Lung (tissue), 12 donors: ENCODE measurements around the gene RNF166. TPM values are rescaled to one million over a fixed set of nuclear protein-coding genes. Genes with fewer than 3 reads are reported as not detected.

Experiments used
- ATAC-seq: fragments of 200-7000 bp; cut with Tn5 transposase; one replicate; pipeline ENCODE4 v1.9.1; 2020; ENCODE audit warnings: moderate number of reproducible peaks; ENCODE audit not compliant: insufficient read depth, low FRiP score
- DNase-seq, 3 donors: peaks; one replicate each; pipeline ENCODE4 v3.0.0-alpha.2; 2013 to 2017
- H3K27ac ChIP-seq, 2 donors: one replicate each; pipeline ENCODE4 v1.5.1; 2013; ENCODE audit warnings: mild to moderate bottlenecking in 2 of 2, moderate library complexity in 2 of 2, control low read depth in 1 of 2, inconsistent platforms in 1 of 2, low read depth in 1 of 2, low read length in 1 of 2
- H3K27me3 ChIP-seq, 3 donors: one replicate each; pipeline ENCODE4 v1.5.1; 2013; ENCODE audit warnings: low read length in 2 of 3; ENCODE audit not compliant: control insufficient read depth in 3 of 3, insufficient read depth in 3 of 3
- H3K36me3 ChIP-seq, 4 donors: one replicate each; pipeline ENCODE4 v1.5.1; 2013; ENCODE audit warnings: low read length in 4 of 4, mild to moderate bottlenecking in 1 of 4, moderate library complexity in 1 of 4; ENCODE audit not compliant: control insufficient read depth in 4 of 4, insufficient read depth in 4 of 4
- H3K4me1 ChIP-seq, 5 donors: one replicate each; pipeline ENCODE4 v1.5.1; 2013; ENCODE audit warnings: low read length in 5 of 5, mild to moderate bottlenecking in 2 of 5, moderate library complexity in 1 of 5; ENCODE audit not compliant: control insufficient read depth in 5 of 5, insufficient read depth in 5 of 5
- H3K4me3 ChIP-seq: one replicate; pipeline ENCODE4 v1.5.1; 2013; ENCODE audit warnings: mild to moderate bottlenecking, control low read depth, moderate library complexity
- H3K9ac ChIP-seq, 2 donors: one replicate each; pipeline ENCODE4 v1.5.1; 2013; ENCODE audit warnings: low read length in 2 of 2, control low read depth in 1 of 2; ENCODE audit not compliant: insufficient read depth in 1 of 2
- H3K9me3 ChIP-seq, 4 donors: one replicate each; pipeline ENCODE4 v1.5.1; 2013; ENCODE audit warnings: low read length in 3 of 4, mild to moderate bottlenecking in 1 of 4, moderate library complexity in 1 of 4; ENCODE audit not compliant: control insufficient read depth in 4 of 4, insufficient read depth in 3 of 4
- WGBS, 2 donors: extraction: QIAGEN DNeasy Blood & Tissue Kit; methylation state at CpG; one replicate each; pipeline ENCODE4 v1.1.7; 2013; 5-methylcytosine and 5-hydroxymethylcytosine counted together
- polyA plus RNA-seq, 2 donors: library from polyadenylated mRNA; stranded (reverse); fragments of 200-250 nt; gene quantifications; one replicate each; pipeline ENCODE4 v1.2.1, GENCODE V29; 2013
- total RNA-seq, 2 donors: library from RNA; depleted of rRNA in 1 of 2; stranded (reverse); fragments of >200 nt in 1 of 2; gene quantifications; one replicate each; pipeline ENCODE4 v1.2.1, GENCODE V29; 2014 to 2021
- TF ChIP-seq, protein P1 (sequence below): IDR thresholded peaks from 2 replicates; pipeline ENCODE4 v1.5.1; 2012; ENCODE audit warnings: mild to moderate bottlenecking; ENCODE audit errors: control extremely low read depth, extremely low read depth
- donor health status: control.
- donor health status: control.
- donor health status: Bipolar disorder and iron deficiency.
- donor health status: healthy.
- donor health status: DM: yes; HTN: yes; CAD: no.

RNF166 gene
- total and polyA plus RNA-seq, 4 donors, result 15.2 to 51.6 (median 44.1) TPM

- H3K9ac ChIP-seq, result no peak overlapping the region
- 48 to 64% methylated on average over 30 to 31 of the region's 31 CpGs for WGBS, 2 donors
- no peak for DNase-seq
These were observed 25.0 kb downstream of the RNF166 start for GRCh38 chr16:88681084-88681680.

DNA sequence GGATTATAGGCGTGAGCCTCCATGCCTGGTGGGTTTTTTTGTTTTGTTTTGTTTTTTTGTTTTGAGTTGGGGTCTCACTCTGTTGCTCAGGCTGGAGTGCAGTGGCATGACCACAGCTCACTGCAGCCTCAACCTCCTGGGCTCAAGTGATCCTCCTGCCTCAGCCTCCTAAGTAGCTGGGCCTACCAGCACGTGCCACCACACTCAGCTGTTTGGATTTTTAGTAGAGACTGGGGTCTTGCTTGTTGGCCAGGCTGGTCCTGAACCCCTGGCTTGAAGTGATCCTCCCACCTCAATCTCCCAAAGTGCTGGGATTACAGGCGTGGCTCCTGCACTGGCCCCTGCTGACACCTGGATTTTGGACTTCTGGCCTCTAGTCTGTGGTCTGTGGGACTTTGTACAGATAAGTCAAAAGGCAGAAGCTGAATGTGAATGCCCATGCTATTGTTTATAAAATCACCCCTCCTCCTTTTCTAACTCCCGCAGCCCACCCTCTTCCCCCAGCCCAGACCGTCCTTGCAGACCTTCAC, 25.6 kb downstream of the RNF166 start:
- H3K4me1 ChIP-seq, result peaks cover 0 to 2% (median 0%) of the 10 kb centered on the region in 5 donors
- no peak overlapping the region for H3K9ac ChIP-seq
- TF ChIP-seq, protein P1, sequence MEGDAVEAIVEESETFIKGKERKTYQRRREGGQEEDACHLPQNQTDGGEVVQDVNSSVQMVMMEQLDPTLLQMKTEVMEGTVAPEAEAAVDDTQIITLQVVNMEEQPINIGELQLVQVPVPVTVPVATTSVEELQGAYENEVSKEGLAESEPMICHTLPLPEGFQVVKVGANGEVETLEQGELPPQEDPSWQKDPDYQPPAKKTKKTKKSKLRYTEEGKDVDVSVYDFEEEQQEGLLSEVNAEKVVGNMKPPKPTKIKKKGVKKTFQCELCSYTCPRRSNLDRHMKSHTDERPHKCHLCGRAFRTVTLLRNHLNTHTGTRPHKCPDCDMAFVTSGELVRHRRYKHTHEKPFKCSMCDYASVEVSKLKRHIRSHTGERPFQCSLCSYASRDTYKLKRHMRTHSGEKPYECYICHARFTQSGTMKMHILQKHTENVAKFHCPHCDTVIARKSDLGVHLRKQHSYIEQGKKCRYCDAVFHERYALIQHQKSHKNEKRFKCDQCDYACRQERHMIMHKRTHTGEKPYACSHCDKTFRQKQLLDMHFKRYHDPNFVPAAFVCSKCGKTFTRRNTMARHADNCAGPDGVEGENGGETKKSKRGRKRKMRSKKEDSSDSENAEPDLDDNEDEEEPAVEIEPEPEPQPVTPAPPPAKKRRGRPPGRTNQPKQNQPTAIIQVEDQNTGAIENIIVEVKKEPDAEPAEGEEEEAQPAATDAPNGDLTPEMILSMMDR, result no peak
- H3K4me3 ChIP-seq, result no peak overlapping the region
- H3K36me3 ChIP-seq, result no peaks in the 10 kb centered on the region
- DNase-seq (no peak), ATAC-seq (no peak)
- WGBS, 2 donors, result 86 to 92% methylated on average over 5 of the region's 5 CpGs
- no peak overlapping the region for H3K27ac ChIP-seq
- no peaks in the 10 kb centered on the region for H3K9me3 ChIP-seq
- peaks cover 0 to 30% (median 15%) of the 10 kb centered on the region in 3 donors for H3K27me3 ChIP-seq

More at GRCh38 chr16:88681084-88681680, 25.0 kb downstream of the RNF166 start:
- Histone ChIP-seq H3K27me3 (peaks cover 0 to 33% (median 19%) of the 10 kb centered on the region in 3 donors), H3K4me1 (peaks cover 0 to 4% (median 0%) of the 10 kb centered on the region in 5 donors), H3K4me3 (no peak overlapping the region), H3K36me3 (no peaks in the 10 kb centered on the region), H3K27ac (no peak overlapping the region), H3K9me3 (no peaks in the 10 kb centered on the region)
- no peak for ATAC-seq
- TF ChIP-seq, protein P1, result no peak

- DNase-seq (no peak), ATAC-seq (no peak)
- H3K36me3 ChIP-seq, result no peaks in the 10 kb centered on the region
- H3K27ac ChIP-seq, result no peak overlapping the region
- H3K9me3 ChIP-seq, result no peaks in the 10 kb centered on the region
- TF ChIP-seq, protein P1, result no peak
- H3K27me3 ChIP-seq, result peaks cover 0 to 10% (median 0%) of the 10 kb centered on the region in 3 donors
- H3K9ac ChIP-seq, result no peak overlapping the region
- no peak overlapping the region for H3K4me3 ChIP-seq
- peaks cover 0 to 2% (median 0%) of the 10 kb centered on the region in 5 donors for H3K4me1 ChIP-seq
- 65 to 87% methylated on average over 32 of the region's 32 CpGs for WGBS, 2 donors
These were observed 27.8 kb downstream of the RNF166 start for GRCh38 chr16:88678224-88678979.
